MM.1S (cell line): ENCODE data around the gene C19orf67.

Experiments
- EZH2phosphoT487 ChIP-seq: fragments of 300-600 bp; sonication (generic); IDR thresholded peaks from 2 replicates; pipeline ENCODE4 v1.6.1; 2018; ENCODE audit warnings: antibody characterized with exemption, low read length
- TF ChIP-seq, protein P1 (sequence below): fragments of 300-600 bp; sonication (generic); IDR thresholded peaks from 2 replicates; pipeline ENCODE4 v1.5.1; 2016; ENCODE audit warnings: antibody characterized with exemption, low read length, mixed read lengths

DNA sequence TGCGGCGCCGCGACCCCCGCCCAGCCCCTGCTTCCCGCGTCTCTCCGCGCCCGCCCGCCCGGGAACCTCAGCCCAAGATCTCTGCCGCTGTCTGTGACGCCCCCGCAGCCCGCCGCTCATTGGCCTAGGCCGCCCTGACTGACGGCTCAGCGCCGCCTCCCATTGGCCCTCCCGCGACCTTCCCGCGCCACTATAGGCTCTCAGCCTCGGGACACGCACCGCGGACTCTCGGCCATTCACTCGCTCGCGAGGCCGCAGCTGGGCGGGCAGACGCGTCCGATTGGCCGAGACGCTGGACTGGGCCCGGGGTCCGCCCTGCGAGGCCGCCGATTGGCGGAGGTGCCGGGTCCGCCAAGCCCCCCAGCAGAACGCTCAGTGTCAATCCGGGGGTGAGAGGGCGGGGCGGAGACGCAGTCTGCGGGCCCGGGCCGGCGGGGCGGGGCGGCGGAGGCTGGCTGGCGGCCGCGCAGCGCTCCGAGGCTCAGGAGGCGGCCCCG lies 32.1 kb upstream of the C19orf67 start, which contains the start of gene PRKACA:
- TF ChIP-seq, protein P1, sequence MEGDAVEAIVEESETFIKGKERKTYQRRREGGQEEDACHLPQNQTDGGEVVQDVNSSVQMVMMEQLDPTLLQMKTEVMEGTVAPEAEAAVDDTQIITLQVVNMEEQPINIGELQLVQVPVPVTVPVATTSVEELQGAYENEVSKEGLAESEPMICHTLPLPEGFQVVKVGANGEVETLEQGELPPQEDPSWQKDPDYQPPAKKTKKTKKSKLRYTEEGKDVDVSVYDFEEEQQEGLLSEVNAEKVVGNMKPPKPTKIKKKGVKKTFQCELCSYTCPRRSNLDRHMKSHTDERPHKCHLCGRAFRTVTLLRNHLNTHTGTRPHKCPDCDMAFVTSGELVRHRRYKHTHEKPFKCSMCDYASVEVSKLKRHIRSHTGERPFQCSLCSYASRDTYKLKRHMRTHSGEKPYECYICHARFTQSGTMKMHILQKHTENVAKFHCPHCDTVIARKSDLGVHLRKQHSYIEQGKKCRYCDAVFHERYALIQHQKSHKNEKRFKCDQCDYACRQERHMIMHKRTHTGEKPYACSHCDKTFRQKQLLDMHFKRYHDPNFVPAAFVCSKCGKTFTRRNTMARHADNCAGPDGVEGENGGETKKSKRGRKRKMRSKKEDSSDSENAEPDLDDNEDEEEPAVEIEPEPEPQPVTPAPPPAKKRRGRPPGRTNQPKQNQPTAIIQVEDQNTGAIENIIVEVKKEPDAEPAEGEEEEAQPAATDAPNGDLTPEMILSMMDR: no peak
- no peak for TF ChIP-seq EZH2phosphoT487
